Non-pigmented ciliary epithelial cell (primary cell): ENCODE measurements around the gene NAP1L1.

ENCODE experiments used
- DNase-seq: peaks from one replicate; pipeline ENCODE4 v3.0.0-alpha.2; 2010; ENCODE audit warnings: low read depth

NAP1L1 gene

GRCh38 chr12:76083904-76084862, at the start of gene NAP1L1:
TSS of gene NAP1L1 (minus strand) at chr12:76084685. CDS start at chr12:76074219, 10,466 bp downstream.
- DNase-seq: peak; percentile 91

- DNase-seq: no peak
Measured at GRCh38 chr12:76127588-76127987, 43.1 kb upstream of the NAP1L1 start.

GRCh38 chr12:76124456-76124855, 40.0 kb upstream of the NAP1L1 start:
- no peak for DNase-seq

- no peak for DNase-seq
Measured at GRCh38 chr12:76123259-76124212, 39.1 kb upstream of the NAP1L1 start.

- no peak for DNase-seq
Measured at GRCh38 chr12:76119887-76120286, 35.4 kb upstream of the NAP1L1 start.

- no peak for DNase-seq
Measured at GRCh38 chr12:76117751-76118150, 33.3 kb upstream of the NAP1L1 start.

- no peak for DNase-seq
Measured at GRCh38 chr12:76117067-76117691, 32.7 kb upstream of the NAP1L1 start.

- no peak for DNase-seq
Measured at GRCh38 chr12:76113800-76114757, 29.6 kb upstream of the NAP1L1 start.

GRCh38 chr12:76111209-76111749, 26.8 kb upstream of the NAP1L1 start:
- DNase-seq: no peak

GRCh38 chr12:76109879-76110278, 25.4 kb upstream of the NAP1L1 start:
- DNase-seq: no peak

- no peak for DNase-seq
Measured at GRCh38 chr12:76108356-76108755, 23.9 kb upstream of the NAP1L1 start.

- DNase-seq: no peak
Measured at GRCh38 chr12:76106631-76107030, 22.1 kb upstream of the NAP1L1 start.

GRCh38 chr12:76103958-76104357, 19.5 kb upstream of the NAP1L1 start:
- no peak for DNase-seq

- DNase-seq: no peak
Measured at GRCh38 chr12:76101739-76102385, 17.4 kb upstream of the NAP1L1 start.

GRCh38 chr12:76096079-76096646, 11.7 kb upstream of the NAP1L1 start:
- DNase-seq: no peak

GRCh38 chr12:76094754-76095153, 10.3 kb upstream of the NAP1L1 start:
- no peak for DNase-seq

GRCh38 chr12:76091246-76091754, 6.8 kb upstream of the NAP1L1 start:
- DNase-seq: no peak

- DNase-seq: no peak
Measured at GRCh38 chr12:76085520-76085868, 1.0 kb upstream of the NAP1L1 start.

GRCh38 chr12:76084863-76085519, 506 bp upstream of the NAP1L1 start:
- DNase-seq: no peak
